ENCODE measurements around the gene TREML2. TPM values are rescaled to one million over a fixed set of nuclear protein-coding genes. Genes with fewer than 3 reads are reported as not detected.

TREML2 gene
- total and polyA plus RNA-seq, 2 of the 8 experiments (the other 6 are each of a cell fraction or from before 2014, with no cell fraction given) = 0.09 to 0.18 TPM

GRCh38 chr6:41164551-41165120 lies 36.3 kb downstream of the TREML2 start:
- Histone ChIP-seq H3K4me1 (replicated peaks in 1 of 4; ENCODE audit: control insufficient read depth in 3 of 4, insufficient read depth in 4 of 4, low read length in 3 of 4) (no peaks in the 10 kb centered on the region), H4K5ac (ENCODE audit: insufficient read length, low read depth, low read length) (no peak overlapping the region), H3K9ac (replicated peaks in 1 of 4; ENCODE audit: extremely low read depth in 1 of 4, low read depth in 3 of 4, low read length in 3 of 4) (no peak overlapping the region), H3K79me1 (ENCODE audit: low read depth, low read length) (no peaks in the 10 kb centered on the region), H2BK20ac (ENCODE audit: low read length) (no peak overlapping the region), H2AK5ac (ENCODE audit: low read depth, low read length) (no peak overlapping the region), H3K36me3 (ENCODE audit: control insufficient read depth in 2 of 4, insufficient read depth in 4 of 4, low read length in 3 of 4) (no peaks in the 10 kb centered on the region), H3K27me3 (replicated peaks in 1 of 4; ENCODE audit: control insufficient read depth in 3 of 4, extremely low read depth in 1 of 4, insufficient read depth in 3 of 4, low read length in 3 of 4) (no peaks in the 10 kb centered on the region), H3K79me2 (ENCODE audit: control insufficient read depth in 1 of 2, insufficient read depth in 2 of 2, low read length in 2 of 2) (no peaks in the 10 kb centered on the region), H2BK12ac (ENCODE audit: low read depth, low read length) (no peak overlapping the region), H3K18ac (ENCODE audit: extremely low read depth, low read length) (no peak overlapping the region), H3K4ac (replicated peaks; ENCODE audit: insufficient read length, low read depth, low read length) (no peak overlapping the region), H4K8ac (ENCODE audit: extremely low read depth, insufficient read depth, low read length) (no peak overlapping the region), H4K20me1 (replicated peaks in 1 of 2; ENCODE audit: control insufficient read depth in 1 of 2, insufficient read depth in 2 of 2, low read length in 2 of 2) (no peaks in the 10 kb centered on the region), H3K9me3 (ENCODE audit: insufficient read depth in 2 of 2, low read depth in 1 of 2, low read length in 1 of 2) (no peaks in the 10 kb centered on the region), H3K23me2 (ENCODE audit: low read depth, low read length) (no peaks in the 10 kb centered on the region), H3K27ac (ENCODE audit: low read depth, low read length) (no peak overlapping the region), H3K4me2 (ENCODE audit: insufficient read depth in 1 of 2, low read depth in 2 of 2, low read length in 2 of 2) (no peak overlapping the region), H3K14ac (ENCODE audit: insufficient read length) (no peak overlapping the region), H2BK5ac (ENCODE audit: low read depth, low read length) (no peak overlapping the region), H3K56ac (replicated peaks; ENCODE audit: insufficient read length, low read depth, low read length) (no peak overlapping the region), H3K23ac (ENCODE audit: insufficient read length) (no peak overlapping the region), H2BK15ac (ENCODE audit: low read length) (no peak overlapping the region), H2AFZ (ENCODE audit: low read length) (no peak overlapping the region), H2BK120ac (replicated peaks; ENCODE audit: low read depth, low read length) (no peak overlapping the region), H4K91ac (replicated peaks; ENCODE audit: insufficient read length, low read length) (no peak overlapping the region), H3K4me3 (ENCODE audit: extremely low read depth in 1 of 4, insufficient read depth in 2 of 4, low read depth in 3 of 4, low read length in 4 of 4) (no peak overlapping the region)
- no peak for DNase-seq (ENCODE audit: low read depth in 1 of 2, low spot score in 2 of 2)
- no peak for FAIRE-seq
- CTCF ChIA-PET (ENCODE audit: partially characterized antibody) = interaction anchor here (1.0 to 1.2 kb wide), 2 partner anchors 27 to 114 kb away, joined by 3 read pairs; no protein-coding TSS in a partner anchor
- POLR2A ChIA-PET (ENCODE audit: partially characterized antibody) = no interaction called here
- WGBS, 2 experiments (ENCODE audit: extremely low coverage in 1 of 2, insufficient coverage in 1 of 2, insufficient read length in 1 of 2, insufficient replicate concordance in 2 of 2, low coverage in 1 of 2, low lambda C conversion rate in 2 of 2, missing lambda C conversion rate in 1 of 2) = 90% methylated on average over 4 of the region's 4 CpGs; no CpG with 5 or more reads in 1 of the 2 experiments
- TF ChIP-seq CHD1 (IDR thresholded peaks at IDR 0.05; ENCODE audit: low read depth, low read length) (no peak), CTCF (IDR thresholded peaks at IDR 0.05; ENCODE audit: control extremely low read depth in 1 of 3, insufficient read depth in 1 of 3, low read depth in 1 of 3, low read length in 3 of 3) (no peak), FOSL1 (IDR thresholded peaks at IDR 0.05; ENCODE audit: insufficient read depth, low read depth, low read length) (no peak), TAF7 (optimal IDR thresholded peaks at IDR 0.05; ENCODE audit: borderline replicate concordance, low read depth, low read length) (no peak), NANOG (IDR thresholded peaks at IDR 0.05; ENCODE audit: insufficient read depth, low read depth, low read length, poor library complexity, severe bottlenecking) (no peak), RNF2 (IDR thresholded peaks at IDR 0.05; ENCODE audit: borderline replicate concordance, low read depth, low read length, missing control alignments, poor library complexity, severe bottlenecking) (no peak), SIX5 (IDR thresholded peaks at IDR 0.05; ENCODE audit: low read depth, low read length) (no peak), CBX8 (IDR thresholded peaks at IDR 0.05; ENCODE audit: borderline replicate concordance, low read depth, low read length) (no peak), EGR1 (IDR thresholded peaks at IDR 0.05; ENCODE audit: borderline replicate concordance, low read depth, low read length) (no peak), JUN (IDR thresholded peaks at IDR 0.05; ENCODE audit: low read depth, low read length) (no peak)
